Activated naive CD8-positive, alpha-beta T cell treated with anti-CD3 and anti-CD28 coated beads, Interleukin-2, amount 10 ng/mL, durations not matched to agents 7 days and 5 days (primary cell): ENCODE results near the gene NUCKS1. TPM values are rescaled to one million over a fixed set of nuclear protein-coding genes. Genes with fewer than 3 reads are reported as not detected.

ENCODE experiments used
- ATAC-seq: fragments of 150-1000 bp; cut with Tn5 transposase; one replicate; pipeline ENCODE4 v1.10.0; 2021; ENCODE audit warnings: low read depth, moderate library complexity
- POLR2A ChIA-PET: fragments of 350-600 bp; sonication (Branson Sonifier 250); formaldehyde crosslinking; loops from one replicate; lab custom pipeline; 2021; ENCODE audit warnings: antibody characterized with exemption; lab: Charles Lee
- DNase-seq: peaks from one replicate; pipeline ENCODE4 v3.0.0; 2021
- H3K27ac Mint-ChIP-seq: one replicate; pipeline ENCODE4 v1.8.0; 2022; ENCODE audit warnings: mild to moderate bottlenecking, mixed read lengths
- H3K27me3 Mint-ChIP-seq: one replicate; pipeline ENCODE4 v1.8.0; 2022; ENCODE audit warnings: mild to moderate bottlenecking, moderate library complexity, mixed read lengths
- H3K36me3 Mint-ChIP-seq: one replicate; pipeline ENCODE4 v1.8.0; 2021; ENCODE audit warnings: mild to moderate bottlenecking, mixed read lengths
- H3K4me1 Mint-ChIP-seq: one replicate; pipeline ENCODE4 v1.8.0; 2021; ENCODE audit warnings: mixed read lengths
- H3K4me3 Mint-ChIP-seq: one replicate; pipeline ENCODE4 v1.8.0; 2022; ENCODE audit warnings: mild to moderate bottlenecking, moderate library complexity, mixed read lengths
- H3K9me3 Mint-ChIP-seq: one replicate; pipeline ENCODE4 v1.8.0; 2021; ENCODE audit warnings: mixed read lengths
- total RNA-seq, 2 experiments: library from RNA; stranded (reverse); gene quantifications; one replicate each; pipeline ENCODE4 v1.2.3, GENCODE V29; 2021

NUCKS1 gene
- total RNA-seq, 2 experiments from 2014 or later = 200 to 211 TPM

GRCh38 chr1:205663286-205663936, 86.6 kb downstream of the NUCKS1 start:
- H3K27me3 Mint-ChIP-seq = peaks cover 5% of the 10 kb centered on the region
- H3K27ac Mint-ChIP-seq = no peak overlapping the region
- peaks cover 7% of the 10 kb centered on the region for H3K4me1 Mint-ChIP-seq
- POLR2A ChIA-PET = no interaction called here
- no peaks in the 10 kb centered on the region for H3K9me3 Mint-ChIP-seq
- H3K4me3 Mint-ChIP-seq = no peak overlapping the region
- H3K36me3 Mint-ChIP-seq = no peaks in the 10 kb centered on the region
- ATAC-seq = no peak
- DNase-seq = no peak

Other genes with a start within 250 kb of the NUCKS1 start
- 1 to 10 TPM; 7.4 to 9.9 TPM for gene CDK18, start 245.5 kb downstream of the NUCKS1 start, total RNA-seq
- 100 to 1,000 TPM; 124 to 141 TPM for gene ELK4, start 118.2 kb downstream of the NUCKS1 start, total RNA-seq
- under 1 TPM; 0.17 to 0.31 TPM for gene SLC45A3, start 69.7 kb downstream of the NUCKS1 start, total RNA-seq
- gene RAB29, start 25.3 kb upstream of the NUCKS1 start, total RNA-seq = 10 to 100 TPM; 48.5 to 50.6 TPM
- gene SLC41A1, start 63.0 kb upstream of the NUCKS1 start, total RNA-seq = 10 to 100 TPM; 16.8 to 19.6 TPM
- 1 to 10 TPM in 1 of 2 experiments, under 1 TPM in 1; 0.50 to 1.3 TPM for gene PM20D1, start 100.0 kb upstream of the NUCKS1 start, total RNA-seq
- not detected for gene SLC26A9, start 193.3 kb upstream of the NUCKS1 start, total RNA-seq